Skeletal muscle tissue (tissue), 4 donors: ENCODE measurements around the gene PPP1R2. TPM values are rescaled to one million over a fixed set of nuclear protein-coding genes. Genes with fewer than 3 reads are reported as not detected.

ENCODE experiments used
- H3K27ac ChIP-seq: one replicate; pipeline ENCODE4 v1.7.0; 2013; ENCODE audit warnings: mild to moderate bottlenecking, low read depth, low read length, inconsistent platforms
- H3K27me3 ChIP-seq, 3 donors: one replicate each; pipeline ENCODE4 v1.7.0; 2013; ENCODE audit warnings: low read length in 3 of 3; ENCODE audit not compliant: control insufficient read depth in 3 of 3, insufficient read depth in 3 of 3
- H3K36me3 ChIP-seq, 3 donors: one replicate each; pipeline ENCODE4 v1.7.0; 2013; ENCODE audit warnings: low read length in 3 of 3; ENCODE audit not compliant: control insufficient read depth in 3 of 3, insufficient read depth in 3 of 3
- H3K4me1 ChIP-seq, 3 donors: one replicate each; pipeline ENCODE4 v1.7.0; 2013; ENCODE audit warnings: low read length in 3 of 3, mild to moderate bottlenecking in 3 of 3; ENCODE audit not compliant: control insufficient read depth in 3 of 3, insufficient read depth in 3 of 3
- H3K4me3 ChIP-seq, 3 donors: one replicate each; pipeline ENCODE4 v1.7.0; 2013; ENCODE audit warnings: low read length in 3 of 3
- H3K9ac ChIP-seq, 3 donors: one replicate each; pipeline ENCODE4 v1.7.0; 2013; ENCODE audit warnings: low read length in 3 of 3, mild to moderate bottlenecking in 3 of 3, moderate library complexity in 2 of 3, low read depth in 1 of 3
- H3K9me3 ChIP-seq, 3 donors: one replicate each; pipeline ENCODE4 v1.7.0; 2013; ENCODE audit warnings: low read length in 3 of 3; ENCODE audit not compliant: control insufficient read depth in 3 of 3
- total RNA-seq: library from RNA; depleted of rRNA; stranded (reverse); fragments of >200 nt; gene quantifications from one replicate; pipeline ENCODE4 v1.2.3, GENCODE V29; 2014
- donor health status: Osteomylitis.

Gene PPP1R2
- total RNA-seq, 1 donor from 2014 or later, result 42.8 TPM

DNA sequence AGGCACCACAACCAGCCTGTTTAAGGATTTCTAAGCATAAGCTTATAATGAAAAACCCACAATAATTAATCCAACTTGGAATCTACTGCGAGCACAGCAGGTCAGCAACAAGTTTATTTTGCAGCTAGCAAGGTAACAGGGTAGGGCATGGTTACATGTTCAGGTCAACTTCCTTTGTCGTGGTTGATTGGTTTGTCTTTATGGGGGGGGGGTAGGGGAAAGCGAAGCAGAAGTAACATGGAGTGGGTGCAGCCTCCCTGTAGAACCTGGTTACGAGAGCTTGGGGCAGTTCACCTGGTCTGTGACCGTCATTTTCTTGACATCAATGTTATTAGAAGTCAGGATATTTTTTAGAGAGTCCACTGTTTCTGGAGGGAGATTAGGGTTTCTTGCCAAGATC lies 25.5 kb upstream of the PPP1R2 start:
- H3K9ac ChIP-seq, result no peak overlapping the region

DNA sequence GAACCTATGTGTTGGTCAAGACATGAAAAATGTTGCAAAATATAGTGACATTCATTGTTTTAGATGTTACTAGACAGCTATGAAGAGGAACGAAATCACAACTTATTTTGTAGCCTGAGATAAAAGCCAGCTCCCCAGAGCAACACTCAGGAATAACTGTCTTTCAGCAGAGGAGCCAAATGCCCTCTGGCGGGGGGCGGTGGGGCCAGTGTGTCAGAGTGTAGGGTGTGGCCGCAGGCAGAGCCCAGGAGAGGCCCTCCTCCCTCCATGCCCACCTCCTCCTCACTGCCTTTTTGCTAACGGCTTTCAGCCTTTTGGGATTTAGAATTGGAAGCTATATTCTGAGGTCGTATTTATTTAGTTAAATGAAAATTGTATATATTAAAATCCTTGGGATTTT lies 23.7 kb upstream of the PPP1R2 start:
- Histone ChIP-seq H3K27me3 (no peaks in the 10 kb centered on the region), H3K9ac (no peak overlapping the region), H3K4me3 (no peak overlapping the region), H3K9me3 (no peaks in the 10 kb centered on the region), H3K4me1 (peaks cover 0 to 3% (median 2%) of the 10 kb centered on the region in 3 donors), H3K27ac (no peak overlapping the region), H3K36me3 (no peaks in the 10 kb centered on the region)

More for the DNA sequence above, 25.5 kb upstream of the PPP1R2 start:
- H3K27ac ChIP-seq, result no peak overlapping the region
- no peaks in the 10 kb centered on the region for H3K9me3 ChIP-seq
- H3K4me1 ChIP-seq, result peaks cover 5 to 8% (median 6%) of the 10 kb centered on the region in 3 donors
- no peak overlapping the region for H3K4me3 ChIP-seq
- H3K27me3 ChIP-seq, result no peaks in the 10 kb centered on the region
- H3K36me3 ChIP-seq, result peaks cover 0 to 7% (median 0%) of the 10 kb centered on the region in 3 donors

DNA sequence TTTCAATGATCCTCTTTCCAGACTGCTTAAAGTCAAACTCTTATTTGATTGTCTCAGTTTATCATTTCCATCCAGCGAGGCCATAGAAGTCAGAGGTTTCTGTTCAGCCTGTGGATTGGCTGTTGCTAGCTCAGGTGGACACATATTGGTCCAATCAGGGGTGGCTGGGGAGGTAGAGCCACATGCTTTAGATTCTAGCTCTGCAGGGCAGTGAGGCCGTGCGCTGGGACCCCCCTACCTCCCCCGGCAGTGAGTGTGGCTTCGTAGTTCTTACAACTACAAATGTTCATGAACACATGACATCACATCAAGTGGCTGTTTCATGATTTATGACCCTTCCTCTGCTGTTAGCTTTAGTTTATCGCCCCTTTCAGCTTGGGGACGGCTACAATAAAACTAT lies 22.6 kb upstream of the PPP1R2 start:
- H3K9me3 ChIP-seq, result no peaks in the 10 kb centered on the region
- H3K4me1 ChIP-seq, result peaks cover 0 to under 1% (median 0%) of the 10 kb centered on the region in 3 donors
- no peak overlapping the region for H3K27ac ChIP-seq
- H3K27me3 ChIP-seq, result no peaks in the 10 kb centered on the region
- no peaks in the 10 kb centered on the region for H3K36me3 ChIP-seq
- no peak overlapping the region for H3K4me3 ChIP-seq
- H3K9ac ChIP-seq, result no peak overlapping the region

DNA sequence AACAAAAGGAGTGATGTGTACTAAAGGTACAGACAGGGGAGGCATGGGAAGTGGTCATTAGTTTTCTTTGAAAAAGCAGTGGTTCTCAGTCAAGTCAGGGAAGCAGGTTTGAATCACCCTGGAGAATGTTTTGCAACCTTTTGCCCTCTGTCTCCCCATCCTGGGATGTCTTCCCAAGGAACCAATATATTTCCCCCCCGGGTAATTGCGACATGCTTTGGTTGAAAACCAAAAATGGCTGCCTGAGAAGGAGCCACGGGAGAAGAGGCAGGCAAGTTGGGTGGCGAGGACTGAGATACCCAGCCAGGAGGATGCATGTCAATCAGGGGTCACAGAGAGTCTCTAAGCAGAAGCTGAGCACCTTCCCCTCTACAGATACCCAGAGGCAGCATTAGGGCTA lies 20.2 kb upstream of the PPP1R2 start:
- no peaks in the 10 kb centered on the region for H3K9me3 ChIP-seq
- no peaks in the 10 kb centered on the region for H3K27me3 ChIP-seq
- no peak overlapping the region for H3K9ac ChIP-seq
- peaks cover 16% of the 10 kb centered on the region in 3 donors for H3K4me1 ChIP-seq
- H3K36me3 ChIP-seq, result no peaks in the 10 kb centered on the region
- no peak overlapping the region for H3K27ac ChIP-seq
- H3K4me3 ChIP-seq, result no peak overlapping the region

DNA sequence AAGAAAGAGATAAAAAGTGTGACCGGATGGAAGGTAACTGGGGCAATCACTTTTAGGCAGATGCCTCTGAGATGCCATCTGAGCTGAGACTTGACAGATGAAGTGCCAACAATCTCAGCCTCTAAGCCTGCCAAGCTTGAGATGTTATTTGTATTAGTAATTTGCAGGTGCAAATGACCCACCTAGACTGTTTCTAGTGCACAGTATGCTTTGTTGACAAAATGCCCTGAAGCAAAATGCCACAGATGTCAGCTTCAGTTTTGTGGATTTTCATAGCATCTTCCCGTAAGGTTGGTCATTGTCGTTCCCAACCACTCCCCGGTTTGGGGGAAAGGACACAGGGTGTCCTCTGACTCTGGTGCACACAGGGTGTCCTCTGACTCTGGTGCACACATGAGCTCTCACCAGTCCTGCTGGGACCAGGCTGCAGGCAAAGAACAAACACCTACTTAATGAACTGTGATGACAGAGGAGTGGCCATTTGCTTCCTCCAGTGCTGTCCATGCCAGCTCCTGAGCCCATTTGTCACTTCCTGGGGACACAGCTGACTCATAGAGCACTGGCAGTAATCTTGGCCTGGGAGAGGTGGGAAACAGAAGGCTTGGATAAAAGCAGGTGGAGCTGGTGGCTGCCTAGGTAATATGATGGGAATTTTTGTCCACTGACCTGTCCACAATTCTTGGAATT lies 16.7 kb upstream of the PPP1R2 start:
- H3K4me1 ChIP-seq, result peaks cover 19 to 27% (median 23%) of the 10 kb centered on the region in 3 donors
- H3K27me3 ChIP-seq, result no peaks in the 10 kb centered on the region
- peak overlapping the region; percentile 67 for H3K27ac ChIP-seq
- H3K9ac ChIP-seq, result no peak overlapping the region
- no peak overlapping the region for H3K4me3 ChIP-seq
- H3K36me3 ChIP-seq, result no peaks in the 10 kb centered on the region
- no peaks in the 10 kb centered on the region for H3K9me3 ChIP-seq

DNA sequence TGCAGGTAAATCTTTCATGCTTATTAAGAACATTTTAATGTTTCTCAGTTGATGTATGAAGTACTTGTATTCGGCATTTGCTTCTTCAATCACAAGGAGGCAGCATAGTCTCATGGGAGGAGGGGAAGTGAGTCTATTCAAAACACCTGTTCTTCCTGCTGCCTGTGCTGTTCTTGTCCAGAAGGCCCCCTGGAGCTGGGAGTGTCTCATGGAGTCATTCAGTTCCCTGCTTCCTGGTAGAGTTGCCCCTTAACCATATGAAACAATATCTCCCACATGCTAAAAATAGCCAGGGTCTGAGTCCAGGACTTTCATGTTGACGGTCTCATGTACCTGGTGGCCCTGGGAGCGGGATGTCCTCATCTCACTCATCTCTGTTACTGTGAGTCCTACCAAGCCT lies 15.5 kb upstream of the PPP1R2 start:
- no peak overlapping the region for H3K4me3 ChIP-seq
- peaks cover 19 to 27% (median 23%) of the 10 kb centered on the region in 3 donors for H3K4me1 ChIP-seq
- H3K9ac ChIP-seq, result peak overlapping the region in 2 of 3 donors; percentile 38 to 66
- H3K36me3 ChIP-seq, result no peaks in the 10 kb centered on the region
- no peaks in the 10 kb centered on the region for H3K27me3 ChIP-seq
- H3K9me3 ChIP-seq, result no peaks in the 10 kb centered on the region
- peak overlapping the region; percentile 67 for H3K27ac ChIP-seq

DNA sequence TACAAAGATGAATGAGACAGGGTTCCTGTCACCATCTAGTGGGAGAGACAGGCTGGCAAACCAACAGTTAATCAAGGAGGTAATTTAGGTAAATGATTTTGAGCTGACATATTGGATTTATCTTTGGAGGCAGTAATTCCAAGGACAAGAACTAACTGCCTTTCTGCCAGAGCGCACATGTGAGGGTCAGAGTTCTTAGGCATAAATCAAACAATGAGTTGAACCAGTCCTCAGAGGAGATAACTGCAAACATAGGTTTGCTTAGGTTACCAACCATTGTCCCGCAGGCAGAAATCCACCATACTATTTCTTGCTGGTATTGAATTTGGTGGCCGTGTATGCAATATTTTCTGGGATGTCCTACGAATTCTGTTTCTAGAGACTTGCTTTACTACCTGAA lies 14.2 kb upstream of the PPP1R2 start:
- H3K27me3 ChIP-seq, result no peaks in the 10 kb centered on the region
- no peak overlapping the region for H3K4me3 ChIP-seq
- H3K27ac ChIP-seq, result no peak overlapping the region
- no peaks in the 10 kb centered on the region for H3K9me3 ChIP-seq
- H3K9ac ChIP-seq, result no peak overlapping the region
- peaks cover 19 to 27% (median 23%) of the 10 kb centered on the region in 3 donors for H3K4me1 ChIP-seq
- no peaks in the 10 kb centered on the region for H3K36me3 ChIP-seq

DNA sequence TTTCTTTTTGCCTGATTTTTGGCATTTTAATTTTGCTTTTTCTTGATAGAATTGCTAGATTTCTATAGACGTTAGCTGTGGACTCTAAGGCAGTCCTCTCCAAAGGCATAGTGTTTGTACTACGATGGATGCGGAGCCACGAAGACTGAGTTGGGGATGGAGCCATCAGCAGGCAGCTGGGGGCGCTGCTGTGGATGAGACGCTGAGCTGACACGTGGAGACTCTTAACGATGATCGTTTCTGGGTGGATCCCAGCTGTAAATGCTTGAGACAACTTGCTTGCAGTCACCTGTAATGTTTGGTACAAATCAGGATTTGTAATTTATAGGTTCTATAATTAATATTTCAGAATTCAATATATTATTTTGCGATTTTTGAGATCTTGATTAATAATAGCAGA lies 13.3 kb upstream of the PPP1R2 start:
- H3K27me3 ChIP-seq, result no peaks in the 10 kb centered on the region
- H3K9ac ChIP-seq, result no peak overlapping the region
- no peaks in the 10 kb centered on the region for H3K9me3 ChIP-seq
- H3K36me3 ChIP-seq, result no peaks in the 10 kb centered on the region
- no peak overlapping the region for H3K27ac ChIP-seq
- H3K4me1 ChIP-seq, result peaks cover 22 to 31% (median 25%) of the 10 kb centered on the region in 3 donors
- H3K4me3 ChIP-seq, result no peak overlapping the region

DNA sequence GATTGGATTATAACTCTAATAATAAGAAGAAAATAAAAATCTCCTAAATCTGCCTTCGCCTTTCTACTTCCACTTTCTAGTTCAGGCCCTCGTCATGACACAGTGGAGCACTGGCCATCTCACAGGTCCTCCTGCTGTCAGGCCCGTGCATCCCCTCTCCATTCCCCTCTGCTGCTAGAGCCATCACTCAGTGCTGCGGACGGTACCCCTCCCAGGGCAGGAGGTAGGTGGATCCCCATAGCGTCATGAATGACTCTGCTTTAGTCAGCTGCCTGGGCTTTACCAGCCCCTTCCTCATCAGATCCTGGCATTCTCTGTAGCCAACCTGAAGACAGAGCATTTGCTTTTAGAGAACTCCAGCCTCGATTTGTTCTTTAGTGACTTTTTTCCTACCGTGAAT lies 12.0 kb upstream of the PPP1R2 start:
- Histone ChIP-seq H3K36me3 (no peaks in the 10 kb centered on the region), H3K9ac (no peak overlapping the region), H3K27me3 (no peaks in the 10 kb centered on the region), H3K27ac (no peak overlapping the region), H3K4me3 (no peak overlapping the region), H3K4me1 (peaks cover 21 to 36% (median 32%) of the 10 kb centered on the region in 3 donors), H3K9me3 (no peaks in the 10 kb centered on the region)

DNA sequence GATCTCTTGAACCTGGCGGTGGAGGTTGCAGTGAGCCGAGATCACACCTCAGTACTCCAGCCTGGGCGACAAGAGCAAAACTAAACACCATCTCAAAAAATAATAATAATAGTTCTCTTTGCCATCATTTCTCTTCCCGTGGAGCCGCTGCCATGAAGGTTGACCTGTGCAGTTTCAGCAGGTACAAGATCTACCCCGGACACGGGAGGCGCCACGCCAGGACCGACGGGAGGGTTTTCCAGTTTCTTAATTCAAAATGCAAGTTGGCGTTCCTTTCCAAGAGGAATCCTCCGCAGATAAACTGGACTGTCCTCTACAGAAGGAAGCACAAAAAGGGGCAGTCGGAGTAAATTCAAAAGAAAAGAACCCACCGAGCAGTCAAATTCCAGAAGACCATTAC lies 11.3 kb upstream of the PPP1R2 start:
- H3K4me3 ChIP-seq, result no peak overlapping the region

More for the DNA sequence above, 11.3 kb upstream of the PPP1R2 start:
- peaks cover 18 to 32% (median 30%) of the 10 kb centered on the region in 3 donors for H3K4me1 ChIP-seq
- H3K27me3 ChIP-seq, result no peaks in the 10 kb centered on the region
- no peaks in the 10 kb centered on the region for H3K36me3 ChIP-seq
- no peak overlapping the region for H3K9ac ChIP-seq
- H3K27ac ChIP-seq, result no peak overlapping the region
- no peaks in the 10 kb centered on the region for H3K9me3 ChIP-seq
